Psoas muscle (tissue), 8 donors: ENCODE measurements around the gene ANKRD55. TPM values are rescaled to one million over a fixed set of nuclear protein-coding genes. Genes with fewer than 3 reads are reported as not detected.

Source experiments
- ATAC-seq, 4 donors: fragments of 200-7000 bp; cut with Tn5 transposase; one replicate each; pipeline ENCODE4 v1.9.1; 2020; ENCODE audit warnings: moderate library complexity in 3 of 4, mild to moderate bottlenecking in 2 of 4
- DNase-seq, 2 donors: peaks; one replicate each; pipeline ENCODE4 v3.0.0-alpha.2; 2020
- H3K27ac ChIP-seq: fragments of 200-600 bp; one replicate; pipeline ENCODE4 v1.8.0; 2022
- H3K27me3 ChIP-seq, 3 donors: fragments of 200-600 bp in 1 of 3; one replicate each; pipeline versions ENCODE4 v1.6.1 to v1.8.0; 2013 to 2022; ENCODE audit warnings: low read length in 2 of 3, mild to moderate bottlenecking in 2 of 3, moderate library complexity in 1 of 3; ENCODE audit not compliant: insufficient read depth in 3 of 3
- H3K36me3 ChIP-seq, 2 donors: fragments of 200-600 bp in 1 of 2; one replicate each; pipeline versions ENCODE4 v1.6.1 to v1.8.0; 2013 to 2022; ENCODE audit warnings: low read depth in 1 of 2, mild to moderate bottlenecking in 1 of 2, moderate library complexity in 1 of 2; ENCODE audit not compliant: insufficient read depth in 1 of 2
- H3K4me1 ChIP-seq: fragments of 200-600 bp; one replicate; pipeline ENCODE4 v1.8.0; 2022
- H3K4me3 ChIP-seq: fragments of 200-600 bp; one replicate; pipeline ENCODE4 v1.8.0; 2022; ENCODE audit warnings: mild to moderate bottlenecking
- H3K9me3 ChIP-seq: fragments of 200-600 bp; one replicate; pipeline ENCODE4 v1.8.0; 2022
- CTCF ChIP-seq: fragments of 200-600 bp; IDR thresholded peaks from one replicate; pipeline ENCODE4 v1.8.0; 2022; ENCODE audit warnings: antibody characterized with exemption
- WGBS, 3 donors: extraction: QIAGEN DNeasy Blood & Tissue Kit; methylation state at CpG; one replicate each; pipeline versions ENCODE4 v1.1.6 to v1.1.7; 2013; 5-methylcytosine and 5-hydroxymethylcytosine counted together
- intact Hi-C, 2 donors: fragments of 100-400 bp; cut with DNase I; formaldehyde crosslinking; loops; one replicate each; pipeline versions ENCODE4 v1.11.0 to v1.14.2; 2022
- polyA plus RNA-seq, 3 donors: library from polyadenylated mRNA; stranded (reverse); fragments of 200-250 nt; gene quantifications; one replicate each; pipeline ENCODE4 v1.2.3, GENCODE V29; 2013
- total RNA-seq, 4 donors: library from RNA; stranded (reverse); fragmentation: NEBNext Ultra II Directional in 2 of 4; extraction: Animal tissue kit (Norgen Biotek cat#: 25700) in 2 of 4; gene quantifications; one replicate each; pipeline versions ENCODE4 v1.2.1 to v1.2.4, GENCODE V29; 2021 to 2023
- donor health status: healthy with polysubstance abuse.
- donor health status: DM: no; HTN: no; CAD: no; lungs with moderate emphysema.
- donor health status: Bipolar disorder and iron deficiency.
- donor health status: healthy.
- donor health status: DM: yes; HTN: yes; CAD: no.
- donor health status: DM: no; HTN: no; CAD: no.
- donor health status: DM: no; HTN: no; CAD: no.
- donor health status: DM: yes; HTN: yes; CAD: no.

ANKRD55 gene
- total and polyA plus RNA-seq, 7 donors = 0.01 to 0.04 TPM; not detected in 5

- intact Hi-C loops = no loop called here
Measured at GRCh38 chr5:56090793-56091460, 142.2 kb downstream of the ANKRD55 start.

DNA sequence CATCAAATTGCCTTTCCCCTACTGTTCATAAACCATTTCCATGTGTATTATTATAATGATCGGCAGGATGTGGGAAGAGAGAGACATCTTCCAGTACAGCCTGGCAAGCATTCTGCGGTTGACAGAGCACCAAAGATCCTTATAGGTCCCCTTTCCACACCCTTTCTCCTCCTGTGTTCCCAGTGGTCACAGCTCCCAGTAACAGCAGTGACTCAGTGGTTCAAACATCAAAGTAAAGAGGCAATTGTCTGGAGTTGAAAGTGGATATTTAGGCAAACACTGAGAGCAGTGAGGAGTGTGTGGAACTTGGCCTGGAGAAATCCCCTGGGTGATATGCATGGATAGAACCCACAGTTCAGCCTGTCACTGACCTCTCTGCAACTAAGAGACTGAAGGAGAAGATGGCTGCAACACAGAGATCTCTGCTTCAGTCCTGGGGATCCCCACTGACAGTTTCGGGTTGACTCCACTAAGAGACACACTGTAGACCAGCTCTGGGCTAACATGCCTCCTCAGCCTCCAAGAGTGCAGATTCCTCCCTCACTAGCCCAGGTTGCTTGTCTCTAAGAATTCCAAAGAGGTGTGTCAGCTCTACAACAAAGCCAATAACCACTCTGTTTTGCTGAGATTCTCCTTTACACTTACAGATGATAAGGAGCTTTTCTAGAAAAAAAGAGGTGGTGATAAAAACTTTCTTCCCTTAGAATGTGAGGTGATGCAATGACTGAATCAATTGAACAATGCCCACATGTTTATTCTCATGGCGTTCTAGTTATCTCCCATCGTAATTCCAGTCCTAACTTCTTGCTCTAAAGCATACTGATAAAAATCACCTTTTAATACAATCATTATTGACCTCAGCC is 143.9 kb downstream of the ANKRD55 start:
- intact Hi-C loops = no loop called here
- WGBS, 3 donors = 69 to 74% (median 72%) methylated on average over 5 of the region's 5 CpGs
- ATAC-seq (no peak), DNase-seq (no peak)
- Histone ChIP-seq H3K4me3 (no peak overlapping the region), H3K36me3 (no peaks in the 10 kb centered on the region), H3K27ac (no peak overlapping the region), H3K4me1 (no peaks in the 10 kb centered on the region), H3K9me3 (no peaks in the 10 kb centered on the region), H3K27me3 (no peaks in the 10 kb centered on the region)
- no peak for TF ChIP-seq CTCF

More at GRCh38 chr5:56090793-56091460, 142.2 kb downstream of the ANKRD55 start:
- H3K27ac ChIP-seq = no peak overlapping the region
- no peaks in the 10 kb centered on the region for H3K9me3 ChIP-seq
- no peaks in the 10 kb centered on the region for H3K27me3 ChIP-seq
- WGBS, 3 donors = 95 to 96% (median 96%) methylated on average over 7 of the region's 7 CpGs
- TF ChIP-seq CTCF = no peak
- DNase-seq (no peak), ATAC-seq (no peak)
- H3K4me1 ChIP-seq = no peaks in the 10 kb centered on the region
- no peak overlapping the region for H3K4me3 ChIP-seq
- no peaks in the 10 kb centered on the region for H3K36me3 ChIP-seq

DNA sequence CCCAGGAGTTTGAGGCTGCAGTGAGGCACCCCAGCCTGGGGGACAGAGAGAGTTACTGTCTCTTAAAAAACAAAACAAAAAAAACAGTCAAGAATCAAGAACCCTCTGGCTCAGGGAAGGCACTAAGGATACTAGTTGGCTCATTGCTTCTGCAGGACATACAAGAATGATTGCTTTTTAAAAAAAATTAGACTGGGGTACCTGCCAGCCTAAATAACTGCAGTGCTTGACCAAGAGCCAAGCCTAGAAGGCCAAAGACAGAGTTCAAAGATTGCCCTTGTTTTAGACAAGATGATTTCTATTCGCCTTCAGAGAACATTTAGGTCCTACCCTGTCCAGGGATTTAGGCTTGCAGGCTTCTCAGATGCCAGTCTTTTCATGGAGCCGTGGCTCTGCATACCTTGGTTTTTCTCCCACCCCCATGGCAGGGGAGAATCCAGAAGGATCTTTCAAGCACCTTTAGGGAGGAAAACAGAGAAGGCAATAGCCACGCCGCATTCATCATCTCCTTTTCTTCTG is 144.6 kb downstream of the ANKRD55 start:
- WGBS, 3 donors = 57 to 71% (median 60%) methylated on average over 4 of the region's 4 CpGs
- H3K4me3 ChIP-seq = no peak overlapping the region
- no peak overlapping the region for H3K27ac ChIP-seq
- no peaks in the 10 kb centered on the region for H3K27me3 ChIP-seq
- H3K9me3 ChIP-seq = no peaks in the 10 kb centered on the region
- DNase-seq = no peak
- intact Hi-C loops = no loop called here
- no peak for TF ChIP-seq CTCF
- no peaks in the 10 kb centered on the region for H3K4me1 ChIP-seq
- H3K36me3 ChIP-seq = no peaks in the 10 kb centered on the region
- ATAC-seq = no peak

GRCh38 chr5:56085193-56085592 is 147.9 kb downstream of the ANKRD55 start:
- Histone ChIP-seq H3K4me1 (no peaks in the 10 kb centered on the region), H3K36me3 (no peaks in the 10 kb centered on the region), H3K4me3 (no peak overlapping the region), H3K9me3 (no peaks in the 10 kb centered on the region), H3K27ac (no peak overlapping the region), H3K27me3 (no peaks in the 10 kb centered on the region)
- DNase-seq (no peak), ATAC-seq (no peak)
- TF ChIP-seq CTCF = no peak
- intact Hi-C loops = no loop called here
- WGBS, 3 donors = 53 to 72% (median 71%) methylated on average over 3 of the region's 3 CpGs
